NCI-H1417 treated with DMSO at 0.1 percent for 48 hours (cell line): ENCODE data around the gene SEL1L3.
"Not testable (repeated sequence)": the region's sequence is repeated elsewhere in the genome, so short reads cannot be mapped to it uniquely, and the experiment has no call there.

Source experiments
- DNase-seq: peaks from one replicate; lab custom pipeline; 2025; lab: John Stamatoyannopoulos, UW

The SEL1L3 gene

DNA sequence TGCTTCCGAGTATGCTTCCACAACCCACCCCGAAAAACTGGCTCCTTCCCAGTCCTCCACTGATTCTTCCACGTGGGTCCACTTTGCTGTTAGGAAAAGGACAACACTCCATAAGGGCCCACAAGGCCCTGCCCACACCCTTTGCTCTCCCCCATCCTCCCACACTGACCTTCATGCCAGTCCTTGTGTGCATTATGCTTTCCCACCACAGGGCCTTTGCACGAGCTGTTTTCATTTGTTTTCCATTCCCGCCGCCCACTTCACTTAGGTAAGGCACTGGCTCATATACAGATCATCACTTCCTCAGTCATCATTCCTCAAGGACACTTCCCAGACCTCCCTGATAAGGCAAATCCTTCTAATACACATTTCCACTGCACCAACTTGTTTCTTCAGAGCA, 16.8 kb upstream of the SEL1L3 start:
- DNase-seq: no peak

DNA sequence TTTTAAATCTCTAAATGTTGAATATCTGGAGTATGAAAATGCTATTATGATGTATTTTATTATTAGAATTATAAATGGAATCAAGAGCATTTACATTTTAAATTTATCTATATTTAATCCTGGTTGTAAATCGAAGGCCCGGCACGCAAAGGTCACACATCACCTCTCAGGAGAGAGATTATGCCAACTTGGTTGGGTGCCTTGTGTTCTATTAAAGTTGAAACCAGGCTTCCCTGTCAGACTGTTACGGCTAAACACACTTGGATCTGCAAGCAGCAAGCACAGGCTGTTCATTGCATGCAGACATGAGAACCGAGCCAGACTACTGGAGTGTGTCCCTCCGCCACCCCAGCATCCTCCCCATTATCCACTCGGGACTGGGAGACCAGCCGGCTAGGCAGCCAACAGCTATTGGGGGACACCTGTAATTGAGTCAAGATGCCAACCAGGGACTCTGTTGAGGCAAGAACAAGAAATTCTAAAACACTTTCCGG, 16.4 kb upstream of the SEL1L3 start:
- DNase-seq: no peak

DNA sequence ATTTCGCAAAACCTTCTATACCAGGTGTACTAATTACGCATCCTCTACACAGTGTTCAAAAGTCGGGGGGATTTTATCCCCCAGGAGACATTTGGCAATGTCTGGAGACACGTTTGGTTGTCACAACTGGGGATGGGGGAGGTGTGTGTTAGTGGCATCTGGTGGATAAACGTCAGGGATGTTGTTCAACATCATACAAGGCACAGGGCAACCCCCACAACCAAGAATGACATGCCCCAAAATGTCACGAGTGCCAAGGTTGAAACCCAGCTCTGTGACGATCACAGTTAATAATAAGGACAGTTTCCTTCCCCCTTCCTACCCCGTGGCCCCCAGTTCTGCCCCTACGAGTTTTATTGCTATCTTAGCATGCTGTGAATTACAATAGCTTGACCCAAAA, 15.9 kb upstream of the SEL1L3 start:
- no peak for DNase-seq

DNA sequence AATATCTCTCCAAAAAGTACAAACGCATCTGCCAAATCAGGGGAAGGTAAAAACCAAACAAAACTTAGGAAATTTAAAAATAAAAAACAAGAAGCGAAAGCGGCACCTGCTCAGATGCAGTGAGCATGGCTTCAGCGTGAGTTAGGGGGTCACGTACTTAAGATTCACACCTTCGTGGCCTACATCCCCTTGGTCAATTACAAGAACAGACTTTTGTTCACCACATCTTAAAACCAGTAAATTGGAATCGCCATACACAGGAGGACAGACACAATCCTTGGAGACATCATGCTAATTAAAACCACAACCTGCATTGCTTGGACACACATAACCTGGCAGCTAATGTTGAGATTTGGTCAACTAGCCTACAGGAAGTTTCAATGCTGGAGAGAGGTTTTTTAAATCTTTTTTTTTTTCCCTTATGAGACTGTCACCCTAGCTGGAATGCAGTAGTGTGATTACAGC, 12.5 kb upstream of the SEL1L3 start:
- DNase-seq: no peak

DNA sequence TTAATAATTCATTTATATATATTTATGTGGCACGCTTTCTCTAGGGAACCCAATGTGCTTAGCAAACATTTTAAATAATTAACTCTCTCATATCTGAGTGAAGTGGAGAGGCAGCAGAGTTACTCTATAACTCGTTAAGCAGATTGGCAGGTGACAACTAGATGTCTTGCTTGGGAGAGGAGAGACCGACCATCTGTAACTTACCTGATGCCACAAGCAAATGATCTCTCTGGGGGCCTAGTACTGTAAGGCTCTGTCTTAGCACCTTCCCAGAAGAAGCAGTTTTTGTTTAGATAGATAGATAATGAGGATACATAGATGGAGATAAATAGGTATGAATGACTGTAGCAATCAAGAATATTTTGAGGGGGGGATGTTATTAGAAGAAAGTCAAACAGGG, 11.9 kb upstream of the SEL1L3 start:
- DNase-seq: no peak

DNA sequence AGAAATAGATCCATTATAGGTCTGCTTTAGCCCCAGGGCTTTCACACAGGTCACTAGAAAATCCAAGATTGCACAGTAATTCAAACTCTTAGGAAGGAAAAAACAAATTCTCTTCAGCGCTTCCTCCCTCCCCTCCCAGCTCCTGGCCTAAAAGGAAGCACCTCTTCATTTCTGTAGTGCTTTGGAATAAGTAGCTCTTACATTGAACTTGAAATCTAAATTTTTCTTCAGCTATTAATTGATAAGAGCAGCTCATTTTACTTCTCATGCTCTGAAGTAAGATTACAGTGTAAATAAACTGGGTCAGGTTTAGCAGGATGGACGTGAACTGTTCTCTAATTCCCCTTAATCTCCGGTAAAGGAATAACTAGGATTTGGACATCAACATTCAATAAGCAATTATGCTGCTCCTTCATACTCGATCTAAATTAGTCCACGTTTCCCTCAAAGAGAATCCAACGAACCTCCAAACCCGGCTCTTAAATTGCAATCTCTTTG, 10.9 kb upstream of the SEL1L3 start:
- DNase-seq: no peak

DNA sequence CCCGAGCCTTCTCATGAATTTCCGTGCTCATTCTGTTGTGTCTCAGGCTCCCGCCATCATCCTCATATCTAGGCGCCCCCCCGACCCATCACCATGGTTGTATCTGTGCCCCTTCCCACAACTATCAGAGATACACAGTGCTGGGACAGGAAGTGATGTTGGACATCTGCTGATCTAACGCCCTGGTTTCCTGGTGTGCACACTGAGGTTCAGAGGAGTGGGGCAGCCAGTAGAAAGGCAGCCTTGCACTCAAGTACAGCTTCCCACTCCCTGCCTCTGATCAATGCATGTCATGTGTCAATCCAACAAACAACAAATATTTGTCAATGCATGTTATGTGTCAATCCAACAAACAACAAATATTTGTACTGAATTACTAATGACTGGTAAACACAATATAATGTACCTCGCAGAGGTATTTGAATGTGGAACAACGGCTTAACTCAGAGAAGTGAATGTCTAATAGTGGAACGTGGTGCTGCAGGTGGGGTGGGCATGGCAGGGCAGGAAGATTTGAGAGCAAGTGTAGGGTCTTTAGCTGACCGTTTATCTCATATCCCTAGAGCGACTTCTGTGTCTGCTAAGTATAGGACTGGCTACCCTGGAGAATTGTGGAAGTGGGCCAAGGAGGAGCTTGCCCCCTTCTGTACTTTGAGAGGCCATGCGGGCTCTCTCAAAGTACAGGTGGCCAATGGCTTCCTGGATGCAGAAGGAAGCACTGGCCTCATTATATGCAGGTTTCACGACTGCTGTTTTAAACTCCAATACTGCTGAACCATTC, 10.3 kb upstream of the SEL1L3 start:
- DNase-seq: no peak

DNA sequence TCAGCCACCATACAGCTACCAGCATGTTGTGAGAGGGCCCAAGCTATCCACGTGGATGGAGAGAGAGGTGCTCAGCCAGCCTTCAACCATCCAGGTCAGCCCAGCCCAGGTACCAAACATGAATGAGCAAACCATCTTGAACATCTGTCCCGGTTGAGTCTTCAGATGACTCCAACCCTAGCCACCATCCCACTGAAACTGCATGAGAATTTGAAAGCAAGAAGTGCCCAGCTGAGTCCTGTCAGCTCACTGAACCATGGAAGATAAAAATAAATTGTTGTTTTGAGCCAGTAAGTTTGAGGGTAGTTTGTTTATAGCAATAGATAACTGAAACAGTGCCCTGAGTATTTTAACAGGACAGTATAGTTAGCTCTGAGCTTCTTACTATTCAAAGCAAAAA, 7.3 kb upstream of the SEL1L3 start:
- DNase-seq: no peak

DNA sequence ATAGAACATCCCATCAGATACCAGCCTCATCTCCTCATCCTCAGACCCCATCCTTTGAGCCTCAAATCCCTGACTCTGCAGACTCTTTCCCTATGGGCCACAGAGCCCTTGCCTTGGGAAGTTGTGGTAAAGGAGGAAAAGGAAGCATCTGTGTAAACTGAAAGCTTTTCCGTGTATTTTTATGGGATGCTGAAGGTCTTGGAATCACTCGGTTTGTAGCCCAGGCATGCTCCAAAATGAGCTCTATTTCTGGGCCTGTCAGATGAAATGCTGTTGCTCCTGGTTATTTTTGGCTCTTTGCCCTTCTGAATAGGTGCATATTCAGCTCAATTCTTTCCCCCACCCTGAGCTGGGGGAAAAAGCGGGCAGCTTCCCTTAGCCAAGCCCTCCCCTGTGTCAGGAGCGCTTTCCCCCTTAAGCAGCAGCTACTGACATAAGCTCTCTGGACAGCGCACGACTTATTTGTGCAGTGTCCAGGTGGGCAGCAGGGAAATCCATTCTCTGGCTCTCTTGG, 5.0 kb upstream of the SEL1L3 start:
- no peak for DNase-seq

DNA sequence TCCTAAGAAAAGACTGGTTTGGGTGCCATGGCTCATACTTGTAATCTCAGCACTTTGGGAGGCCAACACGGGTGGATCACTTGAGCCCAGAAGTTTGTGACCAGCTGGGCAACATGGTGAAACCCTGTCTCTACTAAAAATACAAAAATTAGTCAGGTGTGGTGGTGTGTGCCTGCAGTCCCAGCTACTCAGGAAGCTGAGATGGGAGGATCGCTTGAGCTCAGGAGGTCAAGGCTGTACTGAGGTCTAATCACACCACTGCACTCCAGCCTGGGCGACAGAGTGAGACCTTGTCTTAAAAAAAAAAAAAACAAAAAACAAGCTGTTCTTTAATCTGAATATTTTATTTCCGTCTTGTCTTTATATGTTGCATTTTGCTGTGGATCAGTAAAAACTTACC, 3.6 kb upstream of the SEL1L3 start:
- DNase-seq: not testable (repeated sequence)

DNA sequence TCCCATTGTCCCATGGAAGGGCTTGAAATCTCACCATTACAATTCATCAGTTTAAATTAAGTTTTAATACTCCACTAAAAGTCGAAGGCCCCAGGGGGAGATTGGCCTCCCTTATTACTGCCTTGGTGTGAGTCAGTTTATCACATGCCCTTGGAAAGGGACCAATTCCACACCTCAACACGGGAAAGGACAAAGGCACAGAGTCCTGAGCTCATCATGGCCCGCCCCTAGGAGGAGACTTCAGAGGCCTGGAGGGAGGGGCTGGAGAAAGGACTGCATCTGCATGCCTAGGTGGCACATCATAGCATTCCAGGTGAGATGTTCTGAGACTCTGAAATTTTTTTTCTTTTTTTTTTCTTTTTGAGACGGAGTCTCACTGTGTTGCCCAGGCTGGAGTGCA, 2.8 kb upstream of the SEL1L3 start:
- no peak for DNase-seq

DNA sequence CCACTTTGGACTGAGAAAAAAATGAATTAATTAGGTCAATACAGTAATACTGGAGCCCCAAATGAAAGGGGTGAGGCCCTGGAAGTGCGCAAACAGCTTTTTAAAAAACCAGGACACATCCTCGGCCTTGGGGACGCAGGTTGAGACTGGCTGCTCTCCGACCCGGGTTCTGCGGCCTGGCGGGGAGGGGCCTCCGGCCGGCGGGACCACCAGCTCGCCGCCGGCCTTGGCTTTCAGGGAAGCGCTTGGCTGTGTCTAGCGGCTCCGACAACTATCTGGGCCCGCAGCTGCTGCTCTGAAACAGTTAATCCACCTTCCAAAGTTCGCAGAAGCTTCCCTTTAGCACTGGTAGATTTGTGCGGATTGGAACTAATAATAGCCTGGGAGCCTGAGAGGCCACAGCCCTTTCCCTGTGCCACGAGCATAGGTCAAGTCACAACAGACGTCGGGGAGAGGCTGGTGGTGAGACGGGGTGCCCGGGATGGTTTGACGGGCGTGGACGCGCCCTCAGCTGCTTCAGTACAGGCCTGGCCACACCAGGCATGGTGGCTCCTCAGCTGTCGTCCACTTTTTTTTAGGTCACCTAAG, 1.1 kb upstream of the SEL1L3 start:
- DNase-seq: no peak

DNA sequence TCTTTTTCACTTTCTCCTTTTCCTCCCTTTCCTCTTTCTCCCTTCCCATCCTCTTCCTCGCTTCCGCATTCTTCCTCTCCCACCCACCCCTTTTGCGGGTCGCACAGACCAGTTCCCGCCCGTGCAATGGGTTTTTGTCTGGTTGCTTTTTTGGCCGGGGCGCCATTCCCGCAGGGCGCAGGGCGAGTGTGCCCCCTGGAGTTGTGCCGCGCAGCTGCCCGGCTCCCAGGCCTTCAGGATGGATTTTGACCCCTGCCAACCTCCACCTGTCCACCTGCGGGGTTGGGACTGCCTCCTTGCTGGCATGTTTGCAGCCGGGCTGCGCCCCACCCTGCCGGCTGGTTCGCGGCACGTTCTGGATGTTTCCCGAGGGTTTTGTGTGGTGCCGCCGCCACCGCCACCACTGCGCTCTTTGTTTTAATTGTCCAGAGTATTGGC, 578 bp upstream of the SEL1L3 start:
- no peak for DNase-seq

DNA sequence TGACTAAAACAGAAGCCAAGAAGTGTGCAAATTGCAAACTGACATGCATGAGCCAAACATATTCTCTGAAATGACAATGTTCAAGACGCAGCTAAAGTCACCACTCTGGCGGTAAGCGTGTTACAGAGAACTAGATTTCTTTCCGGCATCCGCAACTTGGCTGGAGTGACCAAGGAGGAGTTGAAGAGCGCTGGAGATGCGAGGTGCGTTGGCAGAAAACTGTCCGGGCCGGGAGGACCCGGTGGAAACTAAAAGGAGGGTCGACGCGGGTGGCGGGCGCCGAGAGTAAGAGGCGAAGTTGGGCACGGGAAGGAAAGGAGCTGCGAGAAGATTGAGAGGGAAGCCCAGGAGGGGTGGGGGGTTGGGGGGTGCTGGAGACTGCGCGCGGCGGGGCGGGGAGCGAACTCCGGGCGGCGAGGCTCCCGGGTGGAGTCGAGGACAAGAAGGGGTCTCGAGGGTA, 807 bp downstream of the SEL1L3 start:
- no peak for DNase-seq

DNA sequence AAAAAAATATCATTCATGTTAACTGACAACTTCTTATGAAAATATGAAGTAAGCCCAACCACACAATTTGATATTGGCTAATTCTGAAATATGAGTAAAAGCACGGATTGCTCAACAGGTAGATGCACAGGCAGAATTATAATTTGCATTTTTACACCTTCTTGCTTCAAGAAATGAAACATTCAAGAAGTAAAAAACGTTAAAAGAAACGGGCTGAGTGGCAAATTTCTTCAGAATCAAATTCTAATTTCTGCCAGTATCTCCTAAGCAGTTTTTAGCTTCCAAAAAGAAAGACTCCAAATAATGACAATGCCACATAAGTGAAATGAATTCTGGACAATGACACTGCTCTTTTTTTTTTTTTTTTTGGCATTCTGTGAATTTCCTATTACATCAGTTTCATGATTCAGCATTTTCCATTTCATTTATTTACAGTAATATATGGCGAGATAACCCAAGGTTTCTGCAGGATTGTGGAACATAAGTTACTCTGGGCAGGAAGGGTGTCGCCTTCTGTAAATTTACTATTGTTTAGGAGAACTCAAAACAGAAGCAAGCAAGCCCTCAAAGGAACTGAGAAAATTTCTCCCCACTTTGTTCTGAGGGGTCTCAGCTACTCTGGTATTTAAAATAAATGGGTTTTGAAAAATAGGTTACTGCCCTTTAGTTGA, 1.4 kb downstream of the SEL1L3 start:
- DNase-seq: no peak

DNA sequence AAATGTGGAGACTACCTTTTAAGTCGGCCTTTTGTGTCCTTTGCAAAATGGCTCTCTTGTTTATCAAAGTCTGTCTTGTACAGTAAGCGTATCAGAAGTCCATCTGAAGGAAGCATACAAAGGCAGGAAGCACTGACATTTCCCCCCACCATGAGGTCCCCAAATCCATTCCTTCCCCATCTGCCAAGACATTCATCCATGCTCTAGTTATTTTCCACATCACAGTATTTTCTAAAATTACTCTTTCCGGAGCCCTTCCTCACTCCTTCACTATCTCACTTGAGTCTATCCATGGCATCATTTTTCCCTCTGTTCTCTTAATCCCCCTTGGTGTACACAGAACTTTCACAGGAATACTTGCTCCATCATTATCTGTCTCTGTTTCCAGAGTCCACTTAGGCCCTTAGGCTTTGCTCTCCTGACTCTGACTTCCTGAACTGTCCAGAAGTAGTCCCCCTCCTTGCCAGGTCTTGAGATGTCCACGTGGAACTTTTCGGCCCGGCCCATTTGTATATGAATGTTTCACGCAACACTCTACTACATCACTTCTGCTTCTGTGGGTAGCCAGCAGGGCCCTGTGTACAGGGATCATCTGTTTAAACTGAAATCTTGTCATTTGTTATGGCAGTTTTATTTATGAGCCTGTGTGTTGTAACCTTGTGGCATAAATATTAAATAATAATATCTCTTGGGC, 2.1 kb downstream of the SEL1L3 start:
- no peak for DNase-seq

DNA sequence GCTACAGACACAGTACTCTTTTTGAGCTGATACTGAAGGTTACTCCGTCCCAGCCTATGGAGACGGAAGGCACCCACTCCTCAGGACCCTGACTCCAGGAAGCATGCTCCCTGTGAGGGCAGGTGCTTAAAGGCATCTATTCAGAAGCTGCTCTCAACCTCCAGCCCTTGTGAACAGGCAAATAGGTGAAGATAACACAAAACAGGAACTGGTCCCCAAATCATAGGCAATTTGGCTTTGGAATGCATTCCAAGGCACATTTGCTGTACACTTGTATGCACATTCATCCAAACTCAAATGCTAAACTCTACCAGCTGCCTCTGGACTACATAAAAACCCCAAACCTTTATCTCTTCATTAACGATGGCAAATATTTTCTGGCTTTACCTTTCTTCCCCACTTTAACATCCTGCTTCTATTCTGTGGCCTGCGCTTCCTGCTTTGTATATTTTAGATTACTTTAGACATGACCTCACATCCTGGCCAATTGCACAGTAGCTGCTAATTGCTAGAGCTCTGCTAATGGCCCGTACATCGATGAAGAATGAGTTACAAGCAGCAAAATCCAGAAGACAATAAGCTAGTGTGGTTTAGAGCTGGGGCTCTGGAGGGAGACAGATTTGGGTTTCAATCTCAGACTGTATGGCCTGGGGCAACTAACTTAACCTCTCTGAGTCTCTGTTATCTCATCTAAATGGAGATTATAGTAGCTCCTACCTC, 3.2 kb downstream of the SEL1L3 start:
- no peak for DNase-seq

DNA sequence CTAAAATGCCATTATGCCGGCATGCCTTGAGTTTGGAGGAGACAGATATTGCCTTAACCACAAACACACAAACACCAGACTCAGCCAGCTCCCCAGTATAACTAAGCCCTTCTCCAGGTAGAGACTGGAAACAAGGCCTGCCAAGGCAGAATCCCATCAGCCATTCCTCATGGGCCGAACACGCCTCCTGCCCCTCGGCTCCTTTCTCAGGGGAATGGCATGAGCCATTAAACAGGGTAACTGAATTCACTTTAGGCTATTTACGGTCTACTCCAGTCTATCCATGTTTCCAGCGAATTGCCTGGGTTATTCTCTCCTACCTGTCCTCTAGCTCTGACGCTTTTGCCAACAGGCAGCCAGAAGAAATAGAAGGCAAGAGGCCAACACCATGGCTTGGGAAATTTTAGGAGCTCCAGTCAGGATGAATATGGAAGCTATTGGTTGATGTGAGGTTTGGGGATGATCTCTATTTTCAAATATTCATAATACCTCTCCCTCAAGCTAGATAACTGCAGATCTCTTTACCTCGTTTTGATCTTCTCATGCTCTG, 4.9 kb downstream of the SEL1L3 start:
- no peak for DNase-seq

DNA sequence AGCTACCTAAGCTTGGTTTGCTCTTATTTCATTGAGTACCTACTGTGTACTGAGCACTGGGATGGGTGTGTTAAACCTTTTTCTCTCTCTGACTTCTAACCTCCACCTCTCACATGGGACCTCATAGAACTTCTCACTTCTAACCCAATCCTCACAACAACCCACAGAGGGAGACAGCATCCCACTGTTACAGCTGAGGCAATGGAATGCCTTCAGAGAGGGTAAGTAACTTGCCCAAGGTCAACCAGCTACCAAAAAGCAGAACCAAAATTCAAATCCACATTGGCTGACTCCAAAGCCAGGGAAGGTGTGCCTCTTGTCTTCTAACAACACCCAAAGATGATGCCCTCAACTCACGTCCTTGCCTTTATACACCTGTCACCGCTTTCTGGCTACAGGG, 5.4 kb downstream of the SEL1L3 start:
- DNase-seq: no peak

DNA sequence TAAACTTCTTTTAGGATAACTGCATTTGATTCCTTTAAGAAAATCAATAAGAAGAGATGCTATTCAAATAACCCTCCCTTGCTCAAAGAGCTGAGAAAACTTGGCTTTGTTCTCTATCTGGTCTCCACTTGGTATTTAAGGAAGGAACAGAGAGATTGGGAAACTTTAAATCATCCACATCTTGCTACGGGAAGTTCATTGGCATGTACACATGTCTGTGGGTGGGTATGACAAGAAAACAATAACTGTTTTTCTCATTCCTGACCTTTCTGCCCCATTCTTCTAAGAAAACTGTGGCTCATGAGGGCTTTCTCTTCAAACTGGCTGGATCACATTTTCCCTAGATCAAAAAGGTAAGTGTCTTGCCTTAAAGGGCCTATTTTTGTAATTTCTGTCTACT, 6.0 kb downstream of the SEL1L3 start:
- DNase-seq: no peak

DNA sequence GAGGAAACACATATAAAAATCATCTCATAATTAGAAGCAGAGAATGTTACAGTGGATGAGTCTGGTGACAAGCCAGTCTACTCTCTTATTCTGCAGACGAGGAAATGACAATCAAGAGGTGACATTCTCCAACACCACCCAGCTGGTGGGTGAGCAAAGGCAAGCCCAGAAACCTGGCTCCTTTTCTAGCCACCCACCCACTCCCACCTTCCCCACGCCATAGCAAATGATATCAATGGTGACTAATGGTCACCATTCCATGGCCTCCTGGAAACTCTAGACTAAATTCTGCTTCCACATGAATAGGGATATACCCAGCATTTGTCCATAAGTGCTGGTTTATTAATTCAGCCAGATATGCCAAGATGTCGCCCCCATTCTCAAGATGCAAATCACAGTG, 10.7 kb downstream of the SEL1L3 start:
- no peak for DNase-seq
